ENCODE data around the gene CD300LG.
"Not testable (repeated sequence)": the region's sequence is repeated elsewhere in the genome, so short reads cannot be mapped to it uniquely, and the experiment has no call there.

CD300LG gene

GRCh38 chr17:43846963-43847371 lies at the start of gene CD300LG:
TSS of gene CD300LG (plus strand) at chr17:43847176. CDS start at chr17:43847217, 41 bp downstream.
- DNase-seq, result no peak

GRCh38 chr17:43798024-43798423 lies 49.0 kb upstream of the CD300LG start:
- DNase-seq, result not testable (repeated sequence)

DNA sequence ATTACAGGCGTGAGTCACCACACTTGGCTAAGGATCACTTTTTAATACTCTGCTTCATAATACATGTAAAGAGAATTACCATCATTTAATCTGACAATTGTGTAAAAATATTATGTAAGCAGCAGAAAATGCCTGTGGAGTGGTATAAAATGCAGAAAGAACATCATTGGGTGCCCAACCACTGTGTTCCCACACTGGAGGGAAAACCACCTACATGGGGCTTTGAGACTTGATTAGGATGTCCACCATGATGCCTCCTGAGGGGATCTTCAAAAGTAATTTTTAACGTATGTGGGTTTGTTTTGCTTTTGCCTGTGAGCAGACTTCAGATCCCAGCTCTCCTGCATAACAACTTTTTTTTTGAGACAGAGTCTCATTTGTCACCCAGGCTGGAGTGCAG lies 47.9 kb upstream of the CD300LG start:
- DNase-seq, result no peak

DNA sequence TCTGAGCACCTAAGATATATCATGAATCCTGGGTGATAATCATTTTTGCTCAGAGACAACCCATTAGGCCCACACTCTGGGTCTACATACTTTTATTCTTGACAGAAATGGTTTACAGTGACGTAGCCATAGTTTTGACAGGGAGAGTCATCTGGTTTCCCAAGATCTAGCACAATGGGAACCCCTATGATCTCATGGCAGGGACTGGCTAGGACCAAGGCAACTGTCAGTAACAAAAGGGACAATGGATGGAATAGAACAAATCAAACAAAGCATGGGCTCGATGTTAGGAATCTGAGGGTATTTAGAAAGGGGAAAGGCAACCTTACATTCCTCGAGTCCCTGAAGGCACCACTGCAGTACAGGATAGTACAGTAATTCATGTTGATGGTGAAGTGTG lies 46.2 kb upstream of the CD300LG start:
- DNase-seq, result no peak

DNA sequence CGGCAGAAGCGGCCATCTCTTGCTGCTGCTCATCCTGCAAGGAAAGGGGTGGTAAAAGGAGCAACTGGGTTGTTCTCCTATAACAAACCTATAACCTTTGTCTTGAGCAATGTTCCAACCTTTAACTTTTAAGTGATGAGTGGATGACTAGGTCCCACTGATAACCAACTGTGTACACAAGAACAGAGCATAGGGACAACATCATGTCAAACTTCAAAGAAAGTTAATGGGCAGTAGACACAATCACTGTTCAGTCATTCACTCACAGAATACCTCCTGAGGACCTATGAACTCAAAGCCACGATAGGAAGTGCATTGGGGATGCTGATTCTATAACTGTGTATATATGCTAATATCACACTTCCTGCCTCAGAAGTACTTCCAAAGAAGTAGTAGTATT lies 45.1 kb upstream of the CD300LG start:
- no peak for DNase-seq

GRCh38 chr17:43803758-43804157 lies 43.2 kb upstream of the CD300LG start:
- no peak for DNase-seq

DNA sequence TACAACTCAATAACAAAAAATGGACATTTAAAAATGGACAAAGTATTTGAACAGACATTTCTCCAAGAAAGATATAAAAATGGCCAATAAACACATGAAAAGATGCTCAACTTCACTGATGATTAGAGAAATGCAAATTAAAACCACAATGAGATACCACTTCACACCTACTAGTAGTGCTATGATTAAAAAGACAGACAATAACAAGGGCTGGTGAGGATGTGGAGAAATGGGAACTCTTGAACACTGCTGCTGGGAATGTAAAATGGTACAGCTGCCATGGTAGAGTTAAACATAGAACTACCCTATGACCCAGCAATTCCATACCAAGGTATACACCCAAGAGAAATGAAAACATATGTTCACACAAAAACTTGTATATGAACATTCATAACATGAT lies 41.9 kb upstream of the CD300LG start:
- no peak for DNase-seq

DNA sequence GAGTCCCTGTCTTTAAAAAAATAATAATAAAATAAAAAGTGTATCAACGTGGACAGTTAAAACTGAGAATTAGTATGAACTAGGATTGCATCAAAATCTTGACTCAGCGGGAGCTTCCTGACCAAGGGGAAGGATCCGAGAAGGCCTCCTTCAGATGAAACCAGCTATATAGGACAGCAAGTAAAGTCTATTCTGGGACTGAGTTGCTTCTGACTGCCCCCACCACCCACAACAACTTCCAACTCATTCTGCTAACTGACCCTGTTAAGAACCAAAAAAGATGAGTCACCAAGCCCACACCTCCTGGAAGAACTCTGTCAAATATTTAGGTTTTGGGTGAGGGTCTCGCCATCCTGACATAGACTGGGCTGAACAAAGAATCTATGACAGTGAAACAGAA lies 38.9 kb upstream of the CD300LG start:
- no peak for DNase-seq

GRCh38 chr17:43809121-43809520 lies 37.9 kb upstream of the CD300LG start:
- no peak for DNase-seq

GRCh38 chr17:43810226-43810715 lies 36.7 kb upstream of the CD300LG start:
- no peak for DNase-seq

- DNase-seq, result no peak
Observed at GRCh38 chr17:43810823-43811222, 36.2 kb upstream of the CD300LG start.

DNA sequence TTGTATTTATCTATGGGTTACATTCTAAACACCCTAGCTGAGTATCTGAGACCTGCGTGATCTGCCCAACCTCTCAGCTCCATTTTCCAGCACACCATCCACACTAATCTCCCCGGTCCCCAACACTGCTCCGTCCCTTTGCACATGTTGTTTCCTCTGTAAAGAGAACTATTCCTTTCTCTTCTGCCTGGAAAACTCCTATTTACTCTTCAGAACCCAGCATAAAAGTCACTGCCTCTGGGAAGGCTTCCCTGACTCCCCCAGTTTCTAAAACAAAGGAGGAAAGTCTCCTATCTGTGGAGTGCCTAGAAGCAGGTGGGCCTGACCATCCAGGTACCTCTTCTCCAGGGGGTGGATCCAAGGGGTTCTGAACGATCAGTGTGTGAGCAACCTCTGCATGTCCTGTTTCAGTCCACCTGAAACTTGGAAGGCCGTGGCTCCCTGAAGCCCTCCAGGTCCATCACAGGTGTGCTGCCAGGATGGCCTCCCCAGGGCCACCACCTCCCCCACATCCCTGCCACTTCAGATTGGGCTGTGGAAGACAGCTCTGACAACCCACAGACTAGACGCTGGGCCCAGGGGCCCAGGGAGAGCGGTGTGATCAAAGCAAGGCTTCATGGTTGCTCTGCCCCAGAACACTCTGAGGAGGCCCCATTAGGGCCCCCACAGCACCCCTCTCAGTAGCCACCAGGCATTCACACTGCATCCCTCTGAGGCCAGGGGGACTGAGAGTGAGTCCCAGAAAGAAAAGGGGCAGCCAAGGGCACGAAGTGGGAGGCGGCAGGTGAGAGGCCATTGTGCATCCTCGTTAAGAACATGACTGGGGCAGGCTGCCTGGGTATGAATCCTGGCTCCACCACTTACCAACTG lies 34.3 kb upstream of the CD300LG start:
- no peak for DNase-seq

GRCh38 chr17:43813386-43813785 lies 33.6 kb upstream of the CD300LG start:
- no peak for DNase-seq

DNA sequence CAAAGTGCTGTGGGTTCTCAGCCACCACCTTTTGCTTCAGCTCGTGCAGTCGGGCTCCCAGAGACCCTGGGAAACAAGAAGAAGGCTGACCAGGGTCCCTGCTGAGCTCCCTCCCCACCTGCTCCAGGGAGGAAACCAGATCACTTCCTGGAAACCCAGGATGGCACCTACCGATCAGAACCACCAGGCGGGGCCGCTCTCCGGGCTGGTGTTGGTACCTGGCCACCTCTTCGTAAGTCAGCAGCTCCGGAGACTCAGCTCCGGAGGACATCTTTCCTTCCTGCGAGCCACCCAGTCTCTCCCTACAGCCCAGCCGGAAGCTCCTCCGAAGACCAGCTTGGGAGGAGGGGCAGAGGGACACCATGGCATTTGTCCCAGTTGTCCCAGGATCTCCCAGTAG lies 33.0 kb upstream of the CD300LG start:
- DNase-seq, result no peak

GRCh38 chr17:43814714-43815113 lies 32.3 kb upstream of the CD300LG start:
- DNase-seq, result no peak

DNA sequence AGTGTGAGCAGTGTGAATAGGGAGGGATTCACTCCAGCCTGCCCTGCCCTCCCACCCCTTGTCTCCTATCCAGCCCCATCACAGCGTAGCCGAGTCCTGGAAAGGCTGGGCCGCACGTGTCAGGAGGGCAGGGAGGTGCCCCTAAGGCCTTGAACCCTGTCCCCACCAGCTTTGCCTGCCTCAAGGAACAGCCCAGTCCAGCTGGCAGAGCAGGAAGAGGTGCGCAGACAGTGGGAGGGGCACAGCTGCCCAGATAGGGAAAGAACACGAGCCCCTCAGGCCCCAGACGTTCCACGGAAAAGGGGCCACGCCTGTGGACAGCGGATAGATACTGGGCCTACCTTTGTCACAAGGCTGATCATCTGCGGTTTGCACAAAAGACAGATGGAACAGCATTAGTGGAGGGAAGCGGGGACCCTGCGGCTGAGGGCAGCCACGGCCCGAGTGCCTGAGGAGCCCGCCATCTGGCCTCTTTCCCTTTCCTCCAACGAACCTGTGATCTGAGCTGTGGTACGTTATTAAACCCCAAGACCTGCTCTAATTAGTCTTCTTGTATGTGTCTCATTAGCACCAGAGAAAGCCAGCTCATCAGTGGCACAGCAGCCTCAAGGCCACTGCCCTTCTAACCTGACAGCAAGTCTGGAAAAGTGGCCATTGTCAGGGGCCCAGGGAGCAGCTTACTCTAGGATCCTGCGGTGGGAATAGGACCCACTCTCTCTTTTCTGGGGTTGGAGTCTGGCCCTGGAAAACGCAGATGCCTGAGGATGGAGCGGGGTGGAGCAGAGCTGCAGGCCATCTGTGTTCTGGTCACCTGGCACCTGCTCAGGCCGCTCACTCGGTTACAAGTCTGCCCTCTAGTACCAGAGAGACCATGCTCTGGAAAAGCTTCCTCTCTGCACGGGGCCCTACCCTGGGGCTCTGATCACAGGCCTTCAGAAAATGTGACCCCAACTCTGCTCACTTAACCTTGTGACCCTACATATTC lies 30.3 kb upstream of the CD300LG start:
- no peak for DNase-seq

DNA sequence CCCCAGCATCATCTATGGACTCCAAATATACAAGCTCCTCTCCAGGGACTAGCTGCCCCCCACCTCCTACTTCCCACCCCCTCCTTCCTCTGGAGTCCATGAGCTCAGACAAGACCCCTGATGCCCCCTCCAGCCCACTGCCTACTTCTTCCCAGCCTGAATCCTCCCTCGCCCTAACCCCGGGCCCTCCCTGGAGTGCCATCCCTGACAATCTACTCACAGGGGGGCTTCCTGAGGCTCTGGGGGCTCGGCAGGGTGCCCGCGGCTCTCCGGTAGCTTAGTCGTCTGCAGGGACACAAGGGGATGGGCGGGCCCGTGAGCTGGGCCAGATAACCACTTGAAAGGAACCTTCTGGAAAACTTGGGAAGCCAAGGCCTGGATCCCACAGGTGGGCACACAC lies 29.1 kb upstream of the CD300LG start:
- no peak for DNase-seq

DNA sequence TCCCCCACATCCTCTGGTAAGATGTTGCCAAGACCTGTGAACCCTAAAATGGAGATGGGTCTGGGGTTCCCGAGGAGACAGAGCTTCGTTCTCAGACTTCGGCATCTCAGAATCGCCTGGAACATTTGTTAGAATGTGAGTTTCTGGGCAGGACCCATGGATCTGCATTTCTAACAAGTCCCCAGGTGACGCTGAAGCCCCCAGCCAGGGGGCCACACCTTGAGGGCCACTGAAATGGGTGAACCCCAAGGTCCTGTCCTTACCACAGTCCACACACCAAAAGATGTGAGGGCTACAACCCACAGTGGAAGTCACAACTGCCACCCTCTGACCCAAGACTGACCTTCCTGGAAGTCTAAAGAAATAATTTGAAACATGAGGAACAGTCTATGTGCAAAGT lies 28.0 kb upstream of the CD300LG start:
- no peak for DNase-seq

GRCh38 chr17:43820759-43821158 lies 26.2 kb upstream of the CD300LG start:
- no peak for DNase-seq

DNA sequence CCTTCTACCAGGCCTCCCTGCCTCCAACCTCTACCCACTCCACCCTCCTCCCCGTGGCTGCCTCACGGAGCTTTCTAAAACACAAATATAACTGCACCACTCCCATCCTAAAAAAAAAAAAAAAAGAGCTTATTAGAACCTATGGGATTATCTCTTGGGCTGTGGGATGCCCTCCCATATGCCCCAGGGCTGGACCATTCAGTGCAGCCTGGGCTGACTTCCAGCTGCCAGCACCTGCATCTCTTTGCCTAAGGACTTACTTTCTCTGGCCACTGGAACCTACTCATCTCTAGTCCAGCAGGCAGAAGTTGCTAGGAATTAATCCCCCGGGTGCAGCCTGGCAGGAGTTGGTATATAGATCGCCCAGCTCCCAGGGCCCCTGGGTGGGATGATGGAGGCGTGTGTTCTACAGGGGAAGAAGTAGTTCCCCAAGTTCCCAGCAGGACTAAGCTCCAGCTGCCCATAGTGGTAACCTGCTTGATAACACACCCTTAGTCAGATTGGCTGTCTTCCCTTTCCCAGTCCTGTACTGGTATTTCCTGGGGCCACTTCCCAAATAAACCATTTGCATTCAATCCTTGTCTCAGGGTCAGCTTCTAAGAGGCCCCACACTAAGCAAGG lies 24.3 kb upstream of the CD300LG start:
- no peak for DNase-seq

DNA sequence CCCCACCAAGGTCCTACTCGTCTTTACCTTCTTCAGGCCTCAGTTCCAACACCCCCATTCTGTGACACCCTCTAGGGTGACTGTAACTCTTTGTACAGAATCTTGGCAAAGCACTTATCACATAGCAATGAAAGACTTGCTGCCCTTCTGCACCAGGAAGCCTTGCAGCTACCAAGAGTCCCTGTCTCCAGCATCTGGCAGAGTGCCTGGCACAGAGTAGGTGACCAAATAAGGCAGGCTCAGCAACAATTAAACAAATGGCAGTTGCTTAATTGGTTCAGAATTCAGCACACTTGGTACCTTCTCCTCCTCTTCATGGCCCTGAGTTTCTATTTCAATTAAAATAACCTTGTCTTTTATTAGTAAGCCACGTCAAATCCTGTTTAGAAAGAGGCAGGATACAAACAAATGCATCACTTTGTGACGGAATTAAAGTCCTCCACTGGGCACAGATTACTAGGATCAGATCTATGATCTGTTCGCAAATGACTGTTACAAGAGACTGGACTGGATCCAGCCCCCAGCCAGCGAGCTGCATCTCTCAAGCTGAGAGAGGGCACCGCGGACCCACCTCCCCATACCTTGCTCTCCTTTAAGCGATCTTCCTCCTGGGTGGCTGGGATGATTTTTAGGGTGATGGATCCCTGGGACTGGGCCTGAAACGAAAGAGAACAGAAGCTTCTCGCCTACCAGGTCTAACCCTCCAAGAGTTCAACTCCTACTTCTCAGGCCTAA lies 23.5 kb upstream of the CD300LG start:
- no peak for DNase-seq

- no peak for DNase-seq
Observed at GRCh38 chr17:43825567-43825966, 21.4 kb upstream of the CD300LG start.

All from activated naive CD4-positive, alpha-beta T cell treated with Interleukin-2 at 50 U/mL for 16 hours (primary cell).